HEK293 (cell line): Measurements from ENCODE around the gene TOM1L2.
"Not testable (repeated sequence)": the region's sequence is repeated elsewhere in the genome, so short reads cannot be mapped to it uniquely, and the experiment has no call there.

Experiments used
- CTCF ChIA-PET: fragments of 350-600 bp; formaldehyde crosslinking; extraction: SDS; loops from one replicate; lab custom pipeline; 2021; ENCODE audit warnings: antibody characterized with exemption; lab: Yijun Ruan, JAX
- POLR2A ChIA-PET: fragments of 300-600 bp; formaldehyde crosslinking; extraction: SDS; loops from one replicate; lab custom pipeline; 2020; ENCODE audit warnings: antibody characterized with exemption, inconsistent platforms; lab: Yijun Ruan, JAX
- H3K27ac ChIP-seq: fragments of 200-500 bp; sonication (Bioruptor generic); 2 replicates; pipeline ENCODE4 v1.5.1; 2014; ENCODE audit warnings: low read depth, low read length, control low read depth, inconsistent platforms; ENCODE audit errors: extremely low read depth
- H3K36me3 ChIP-seq, 2 experiments: fragments of 200-500 bp in 1 of 2; sonication (Bioruptor generic) in 1 of 2; 1 replicate in 1 of 2; 2 replicates in 1 of 2; pipeline ENCODE4 v1.5.1; 2014 to 2017; ENCODE audit warnings: inconsistent platforms in 2 of 2, low read length in 2 of 2; ENCODE audit not compliant: control insufficient read depth in 2 of 2, insufficient read depth in 1 of 2
- H3K4me1 ChIP-seq: fragments of 200-500 bp; sonication (Bioruptor generic); 2 replicates; pipeline ENCODE4 v1.5.1; 2014; ENCODE audit warnings: mild to moderate bottlenecking, low read length, inconsistent platforms; ENCODE audit not compliant: control insufficient read depth, insufficient read depth
- H3K4me3 ChIP-seq: 2 replicates; pipeline ENCODE4 v1.5.1; 2011; ENCODE audit warnings: low read depth, mild to moderate bottlenecking, control low read depth, low read length, moderate library complexity
- H3K9me3 ChIP-seq: fragments of 200-500 bp; sonication (Bioruptor generic); 2 replicates; pipeline ENCODE4 v1.5.1; 2014; ENCODE audit warnings: low read depth, low read length, inconsistent platforms; ENCODE audit not compliant: control insufficient read depth, insufficient read depth
- HOXD13 ChIP-seq: sonication (generic); formaldehyde crosslinking; IDR thresholded peaks from 2 replicates; pipeline ENCODE4 v1.8.0; 2022; ENCODE audit warnings: missing genetic modification reagents, borderline replicate concordance
- KLF10 ChIP-seq: fragments of 450-650 bp; IDR thresholded peaks from 2 replicates; pipeline ENCODE4 v1.5.1; 2018; ENCODE audit warnings: missing biosample characterization, mild to moderate bottlenecking, missing genetic modification characterization
- KLF7 ChIP-seq: fragments of 450-650 bp; formaldehyde crosslinking; IDR thresholded peaks from 2 replicates; pipeline ENCODE4 v1.5.1; 2016; ENCODE audit warnings: missing biosample characterization, missing genetic modification characterization, borderline replicate concordance
- PRDM1 ChIP-seq: fragments of 450-650 bp; formaldehyde crosslinking; IDR thresholded peaks from 2 replicates; pipeline ENCODE4; 2016; ENCODE audit warnings: missing biosample characterization, missing genetic modification characterization
- PRDM6 ChIP-seq: fragments of 450-650 bp; formaldehyde crosslinking; IDR thresholded peaks from 2 replicates; pipeline ENCODE4 v1.5.1; 2017; ENCODE audit warnings: missing biosample characterization, missing genetic modification characterization
- TRIM28 ChIP-seq: IDR thresholded peaks from 2 replicates; pipeline ENCODE4 v1.6.1; 2011; ENCODE audit warnings: low read length, control low read depth, borderline replicate concordance
- ZBTB11 ChIP-seq: fragments of 450-650 bp; formaldehyde crosslinking; conservative IDR thresholded peaks from 2 replicates; pipeline ENCODE4 v1.5.1; 2016; ENCODE audit warnings: low read depth, missing biosample characterization, missing genetic modification characterization
- ZBTB48 ChIP-seq: fragments of 450-650 bp; formaldehyde crosslinking; IDR thresholded peaks from 2 replicates; pipeline ENCODE4 v1.5.1; 2016; ENCODE audit warnings: missing biosample characterization, missing genetic modification characterization
- ZEB2 ChIP-seq: fragments of 450-650 bp; formaldehyde crosslinking; IDR thresholded peaks from 2 replicates; pipeline ENCODE4 v1.5.1; 2016; ENCODE audit warnings: missing biosample characterization, missing genetic modification characterization
- ZFHX2 ChIP-seq: fragments of 450-650 bp; formaldehyde crosslinking; conservative IDR thresholded peaks from 2 replicates; pipeline ENCODE4 v1.5.1; 2016; ENCODE audit warnings: missing biosample characterization, missing genetic modification characterization
- ZFP37 ChIP-seq: fragments of 450-650 bp; formaldehyde crosslinking; IDR thresholded peaks from 2 replicates; pipeline ENCODE4 v1.5.1; 2016; ENCODE audit warnings: missing biosample characterization, missing genetic modification characterization
- ZFP41 ChIP-seq: fragments of 450-650 bp; formaldehyde crosslinking; IDR thresholded peaks from 2 replicates; pipeline ENCODE4 v1.5.1; 2016; ENCODE audit warnings: missing biosample characterization, missing genetic modification characterization, borderline replicate concordance
- ZNF223 ChIP-seq: fragments of 450-650 bp; formaldehyde crosslinking; IDR thresholded peaks from 2 replicates; pipeline ENCODE4 v1.5.1; 2016; ENCODE audit warnings: missing biosample characterization, missing genetic modification characterization
- ZNF37A ChIP-seq: fragments of 450-650 bp; IDR thresholded peaks from 2 replicates; pipeline ENCODE4 v1.5.1; 2018; ENCODE audit warnings: missing biosample characterization, missing genetic modification characterization
- ZNF501 ChIP-seq: fragments of 450-650 bp; formaldehyde crosslinking; IDR thresholded peaks from 2 replicates; pipeline ENCODE4 v1.5.1; 2016; ENCODE audit warnings: missing biosample characterization, missing genetic modification characterization
- ZNF510 ChIP-seq: fragments of 450-650 bp; formaldehyde crosslinking; IDR thresholded peaks from 2 replicates; pipeline ENCODE4 v1.5.1; 2018; ENCODE audit warnings: mild to moderate bottlenecking, missing genetic modification characterization, missing biosample characterization; ENCODE audit not compliant: insufficient replicate concordance
- ZNF768 ChIP-seq: fragments of 450-650 bp; formaldehyde crosslinking; IDR thresholded peaks from 2 replicates; pipeline ENCODE4 v1.5.1; 2018; ENCODE audit warnings: missing biosample characterization, mild to moderate bottlenecking, missing genetic modification characterization
- TF ChIP-seq, protein P1 (sequence below): fragments of 450-650 bp; formaldehyde crosslinking; IDR thresholded peaks from 2 replicates; pipeline ENCODE4 v1.5.1; 2016; ENCODE audit warnings: missing biosample characterization, missing genetic modification characterization
- TF ChIP-seq, protein P2 (sequence below): fragments of 450-650 bp; formaldehyde crosslinking; IDR thresholded peaks from 2 replicates; pipeline ENCODE4 v1.5.1; 2016; ENCODE audit warnings: missing biosample characterization, missing genetic modification characterization

Gene TOM1L2

GRCh38 chr17:17959520-17960361, 12.5 kb downstream of the TOM1L2 start (continued):
- no peak for TF ChIP-seq ZBTB11 (tag by site-specific recombination)

DNA sequence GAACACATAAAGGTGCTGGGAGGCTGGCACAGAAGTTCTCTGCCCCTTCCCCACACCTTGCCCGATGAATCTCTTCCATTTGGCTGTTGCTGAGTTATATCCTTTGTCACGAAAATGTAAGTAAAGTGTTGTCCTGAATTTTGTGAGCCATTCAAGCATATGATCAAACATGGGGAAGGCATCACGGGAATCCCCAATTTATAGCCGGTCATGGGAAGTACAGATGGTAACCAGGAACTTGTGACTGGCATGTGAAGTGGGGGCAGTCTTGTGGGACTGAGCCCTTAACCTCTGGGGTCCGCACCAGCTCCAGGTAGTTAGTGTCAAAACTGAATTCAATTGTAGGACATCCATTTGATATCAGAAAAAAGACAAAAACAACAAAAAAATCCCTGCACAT, 13.2 kb downstream of the TOM1L2 start:
- ChIA-PET CTCF (interaction anchor here (1.0 to 2.5 kb wide), 6 partner anchors 18 to 76 kb away, joined by 4 to 11 read pairs (median 5); no protein-coding TSS in a partner anchor), POLR2A (interaction anchor here (1.5 to 3.1 kb wide), 4 partner anchors 13 to 40 kb away, joined by 5 to 26 read pairs (median 12); partner anchors contain the start of genes DRC3 and TOM1L2)
- H3K36me3 ChIP-seq, result peaks cover 0 to 2% of the 10 kb centered on the region in 2 experiments; a peak in 2 of 3 replicates
- TF ChIP-seq ZFP37 (tag by site-specific recombination) (no peak), ZEB2 (tag by site-specific recombination) (no peak), ZBTB48 (tag by site-specific recombination) (0 out of 2 replicates have a peak, but pooled peaks have one; percentile 3), PRDM6 (tag by site-specific recombination) (no peak)
- TF ChIP-seq, protein P1, sequence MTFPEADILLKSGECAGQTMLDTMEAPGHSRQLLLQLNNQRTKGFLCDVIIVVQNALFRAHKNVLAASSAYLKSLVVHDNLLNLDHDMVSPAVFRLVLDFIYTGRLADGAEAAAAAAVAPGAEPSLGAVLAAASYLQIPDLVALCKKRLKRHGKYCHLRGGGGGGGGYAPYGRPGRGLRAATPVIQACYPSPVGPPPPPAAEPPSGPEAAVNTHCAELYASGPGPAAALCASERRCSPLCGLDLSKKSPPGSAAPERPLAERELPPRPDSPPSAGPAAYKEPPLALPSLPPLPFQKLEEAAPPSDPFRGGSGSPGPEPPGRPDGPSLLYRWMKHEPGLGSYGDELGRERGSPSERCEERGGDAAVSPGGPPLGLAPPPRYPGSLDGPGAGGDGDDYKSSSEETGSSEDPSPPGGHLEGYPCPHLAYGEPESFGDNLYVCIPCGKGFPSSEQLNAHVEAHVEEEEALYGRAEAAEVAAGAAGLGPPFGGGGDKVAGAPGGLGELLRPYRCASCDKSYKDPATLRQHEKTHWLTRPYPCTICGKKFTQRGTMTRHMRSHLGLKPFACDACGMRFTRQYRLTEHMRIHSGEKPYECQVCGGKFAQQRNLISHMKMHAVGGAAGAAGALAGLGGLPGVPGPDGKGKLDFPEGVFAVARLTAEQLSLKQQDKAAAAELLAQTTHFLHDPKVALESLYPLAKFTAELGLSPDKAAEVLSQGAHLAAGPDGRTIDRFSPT, result no peak
- H3K4me1 ChIP-seq, result peaks cover 32% of the 10 kb centered on the region
- H3K27ac ChIP-seq, result peak overlapping the region; percentile 81
- H3K4me3 ChIP-seq, result no peak overlapping the region
- no peaks in the 10 kb centered on the region for H3K9me3 ChIP-seq

GRCh38 chr17:17957584-17957916, 14.7 kb downstream of the TOM1L2 start:
- ChIA-PET CTCF (interaction anchor here (0.8 to 2.1 kb wide), 9 partner anchors 9 to 602 kb away, joined by 3 to 9 read pairs (median 4); no protein-coding TSS in a partner anchor), POLR2A (interaction anchor here (1.0 to 3.1 kb wide), 6 partner anchors 13 to 43 kb away, joined by 4 to 26 read pairs (median 6); partner anchors contain the start of genes DRC3 and TOM1L2)
- peaks cover 28% of the 10 kb centered on the region for H3K4me1 ChIP-seq
- peaks cover 0 to 2% of the 10 kb centered on the region in 2 experiments; a peak in 2 of 3 replicates for H3K36me3 ChIP-seq
- H3K9me3 ChIP-seq, result no peaks in the 10 kb centered on the region
- TF ChIP-seq ZFP37 (tag by site-specific recombination) (no peak), HOXD13 (CRISPR knock-in tag) (no peak), ZNF223 (no peak), ZFP41 (tag by site-specific recombination) (no peak), PRDM1 (tag by site-specific recombination) (no peak), ZFHX2 (tag by site-specific recombination) (no peak), KLF7 (tag by site-specific recombination) (no peak), ZNF37A (tag by site-specific recombination) (no peak), KLF10 (no peak), TRIM28 (no peak), ZNF768 (tag by site-specific recombination) (no peak), ZNF510 (no peak), ZNF501 (tag by site-specific recombination) (no peak)
- TF ChIP-seq, protein P2, sequence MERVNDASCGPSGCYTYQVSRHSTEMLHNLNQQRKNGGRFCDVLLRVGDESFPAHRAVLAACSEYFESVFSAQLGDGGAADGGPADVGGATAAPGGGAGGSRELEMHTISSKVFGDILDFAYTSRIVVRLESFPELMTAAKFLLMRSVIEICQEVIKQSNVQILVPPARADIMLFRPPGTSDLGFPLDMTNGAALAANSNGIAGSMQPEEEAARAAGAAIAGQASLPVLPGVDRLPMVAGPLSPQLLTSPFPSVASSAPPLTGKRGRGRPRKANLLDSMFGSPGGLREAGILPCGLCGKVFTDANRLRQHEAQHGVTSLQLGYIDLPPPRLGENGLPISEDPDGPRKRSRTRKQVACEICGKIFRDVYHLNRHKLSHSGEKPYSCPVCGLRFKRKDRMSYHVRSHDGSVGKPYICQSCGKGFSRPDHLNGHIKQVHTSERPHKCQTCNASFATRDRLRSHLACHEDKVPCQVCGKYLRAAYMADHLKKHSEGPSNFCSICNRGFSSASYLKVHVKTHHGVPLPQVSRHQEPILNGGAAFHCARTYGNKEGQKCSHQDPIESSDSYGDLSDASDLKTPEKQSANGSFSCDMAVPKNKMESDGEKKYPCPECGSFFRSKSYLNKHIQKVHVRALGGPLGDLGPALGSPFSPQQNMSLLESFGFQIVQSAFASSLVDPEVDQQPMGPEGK (tag by site-specific recombination), result no peak
- H3K4me3 ChIP-seq, result no peak overlapping the region
- H3K27ac ChIP-seq, result peak overlapping the region; percentile 81

GRCh38 chr17:17955790-17956341, 16.3 kb downstream of the TOM1L2 start:
- not testable (repeated sequence) for H3K9me3 ChIP-seq, H3K4me3 ChIP-seq, H3K36me3 ChIP-seq, H3K27ac ChIP-seq
- ChIA-PET CTCF (interaction anchor here (0.6 to 0.7 kb wide), 2 partner anchors 9 to 117 kb away, joined by 3 read pairs; no protein-coding TSS in a partner anchor), POLR2A (interaction anchor here (1.1 to 3.1 kb wide), 2 partner anchors 10 to 16 kb away, joined by 4 to 26 read pairs; partner anchors contain the start of genes DRC3 and TOM1L2)
- H3K4me1 ChIP-seq, result peaks cover 32% of the 10 kb centered on the region
